Measurements from ENCODE around the gene MVK.

The MVK gene

DNA sequence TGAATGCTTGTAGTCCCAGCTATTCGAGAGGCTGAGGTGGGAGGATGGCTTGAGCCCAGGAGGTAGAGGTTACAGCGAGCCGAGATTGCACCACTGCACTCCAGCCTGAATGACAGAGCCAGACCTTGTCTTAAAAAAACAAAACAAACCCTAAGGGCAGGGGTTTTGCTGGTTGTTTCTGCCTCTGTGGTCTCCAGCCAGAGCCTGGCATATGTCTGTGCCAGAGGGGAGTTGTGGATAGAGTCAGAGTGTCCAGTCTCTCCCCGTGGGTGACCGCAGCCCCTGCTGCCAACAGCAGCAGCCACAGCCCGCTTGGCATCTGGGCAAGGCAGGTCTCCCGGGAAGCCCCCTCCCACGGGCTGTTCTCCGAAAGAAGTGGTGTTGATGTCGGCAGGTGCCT lies 37.6 kb downstream of the MVK start:
- DNase-seq, result no peak

DNA sequence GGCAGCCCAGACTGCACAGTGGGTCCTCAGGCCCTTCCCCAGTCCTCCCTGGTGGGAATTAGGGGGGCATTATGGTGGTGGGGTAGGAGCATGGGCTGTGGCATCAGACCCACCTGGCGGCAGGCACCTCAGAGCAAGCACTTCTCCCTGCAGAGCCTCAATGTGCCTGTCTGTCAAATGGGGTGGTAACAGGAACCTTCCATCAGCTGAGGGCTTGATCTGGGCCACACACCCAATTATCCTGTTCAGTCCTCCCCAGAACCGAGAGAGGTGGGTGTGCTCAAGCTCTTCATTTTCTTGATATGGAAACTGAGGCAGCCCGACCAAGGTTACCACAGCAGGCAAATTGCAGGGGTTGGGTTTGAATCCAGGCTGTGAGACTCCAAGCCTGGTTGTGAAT lies 38.4 kb downstream of the MVK start:
- DNase-seq, result no peak

DNA sequence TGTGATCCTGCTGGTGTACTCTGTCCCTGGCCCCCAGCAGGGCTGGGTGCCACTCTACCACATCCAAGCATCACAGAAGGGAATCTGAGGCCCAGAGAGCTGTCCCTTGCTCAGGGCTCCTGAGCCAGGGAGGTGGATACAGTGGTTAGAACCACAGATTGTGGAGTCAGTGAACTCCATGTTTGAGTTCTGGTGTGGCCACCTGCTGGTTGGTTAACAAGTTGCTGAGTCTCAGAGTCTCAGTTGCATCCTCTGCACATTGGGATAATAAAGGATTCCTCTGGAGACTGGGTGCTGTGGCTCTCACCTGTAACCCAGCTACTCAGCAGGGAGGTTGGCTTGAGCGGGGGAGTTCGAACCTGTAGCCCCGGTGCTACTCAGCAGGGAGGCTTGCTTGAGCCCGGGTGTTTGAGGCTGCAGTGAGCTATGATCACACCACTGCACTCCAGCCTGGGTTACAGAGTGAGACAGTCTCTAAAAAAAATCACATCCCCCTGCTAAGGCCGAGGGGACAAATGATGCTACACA lies 39.4 kb downstream of the MVK start:
- no peak for DNase-seq

DNA sequence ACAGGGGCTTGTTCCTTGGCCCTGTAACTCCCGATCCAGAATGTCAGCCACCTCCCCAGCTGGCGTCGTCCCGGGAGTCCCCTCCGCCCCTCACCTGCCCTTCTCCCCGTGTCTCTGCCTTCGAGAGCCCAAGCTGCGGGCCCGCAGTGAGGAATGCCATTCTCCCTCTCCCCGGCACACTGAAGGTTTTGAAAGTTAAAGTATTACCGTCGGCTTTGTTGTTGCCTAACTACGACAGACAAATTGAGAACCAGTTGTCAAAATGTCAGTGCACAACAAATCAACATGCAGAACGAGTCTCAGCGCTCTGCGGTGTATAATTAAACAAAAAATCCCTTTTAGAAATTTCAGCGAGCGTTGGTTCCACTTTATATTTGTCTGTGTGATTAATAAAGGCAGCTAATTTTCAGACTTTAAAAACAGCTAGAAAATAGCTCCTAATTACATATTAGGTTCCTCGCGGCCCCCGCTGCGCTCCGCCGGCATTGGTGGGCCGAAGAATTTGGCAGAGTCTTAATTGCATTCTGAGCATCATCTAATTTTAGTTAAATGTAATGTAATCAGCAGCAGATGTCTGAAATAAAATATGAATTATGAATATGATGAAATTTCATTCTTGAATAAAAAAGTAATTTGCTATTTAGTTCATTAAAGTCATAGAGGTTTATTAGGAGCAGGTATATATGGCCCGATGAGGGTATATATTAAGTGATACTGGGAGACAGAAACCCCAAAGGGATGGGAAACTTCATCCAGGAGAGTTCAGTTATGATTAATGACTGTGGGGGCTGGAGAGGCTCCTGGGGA lies 40.3 kb downstream of the MVK start:
- no peak for DNase-seq

DNA sequence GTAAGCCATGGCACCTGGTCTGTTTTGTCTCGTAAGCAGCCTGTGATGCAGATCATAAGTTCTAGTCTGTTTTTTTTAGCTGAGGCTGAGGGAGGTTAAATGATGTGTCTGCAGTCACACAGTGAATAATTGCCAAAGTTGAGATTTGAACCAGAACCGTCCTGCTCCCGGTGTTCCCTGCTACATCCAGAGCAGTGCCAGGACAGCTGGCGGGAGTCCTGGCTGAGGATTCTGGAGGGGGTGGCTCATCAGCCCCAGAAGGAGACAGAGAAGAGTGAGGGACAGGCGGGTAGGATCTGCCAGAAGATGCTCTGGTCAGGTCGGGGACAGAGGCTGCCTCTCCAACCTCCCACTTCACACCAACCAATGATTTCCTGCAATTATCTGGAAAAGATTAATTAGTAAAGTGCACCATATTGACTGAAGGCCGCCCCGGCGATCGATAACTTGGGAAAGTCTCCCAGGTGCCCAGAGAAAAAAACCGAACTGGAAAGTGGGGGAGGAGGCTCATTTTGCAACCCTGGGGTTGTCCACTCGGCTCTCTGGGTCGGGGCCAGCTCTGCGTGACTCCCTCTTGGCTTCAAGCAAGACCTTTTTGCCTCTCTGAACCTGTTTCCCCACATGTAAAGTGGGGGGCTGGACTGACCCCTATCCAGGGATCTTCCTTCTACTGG lies 42.1 kb downstream of the MVK start:
- DNase-seq, result no peak

DNA sequence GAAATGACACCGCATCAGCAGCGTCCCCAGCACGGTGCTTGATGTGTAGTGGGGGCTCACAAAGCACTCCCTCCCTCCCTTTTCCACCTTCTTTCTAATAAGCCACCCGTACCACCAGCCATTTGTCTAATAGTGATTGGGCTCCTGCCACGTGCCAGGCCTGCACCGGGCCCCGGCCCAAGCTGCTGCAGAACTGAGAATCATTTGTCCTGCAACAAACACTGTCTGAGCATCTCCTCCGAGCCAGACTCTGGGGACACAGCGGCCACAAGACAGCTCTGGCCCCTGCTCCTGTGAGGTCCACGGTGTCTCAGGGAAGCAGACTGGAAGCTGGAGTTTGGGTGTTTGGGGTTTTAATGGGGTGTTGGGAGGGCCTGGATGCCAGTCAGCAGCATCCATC lies 43.9 kb downstream of the MVK start:
- no peak for DNase-seq

DNA sequence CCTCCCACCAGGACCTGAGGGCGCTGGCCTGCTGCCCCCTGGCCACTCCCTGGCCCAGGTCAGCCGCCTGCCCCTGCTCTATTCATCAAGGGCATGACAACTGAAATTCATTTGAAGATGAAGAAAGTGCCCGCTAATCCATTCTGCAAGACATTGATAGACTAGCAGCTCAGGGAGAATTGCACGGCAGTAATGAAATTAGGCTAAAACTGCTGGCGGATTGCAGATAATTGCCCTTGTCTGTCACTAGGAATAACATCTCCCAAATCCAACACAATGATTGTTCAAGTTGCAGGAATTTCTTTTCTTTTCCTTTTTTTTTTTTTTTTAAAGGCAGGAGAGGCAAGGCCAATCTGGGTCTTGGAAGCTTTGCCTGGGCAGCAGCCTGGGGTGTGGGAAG lies 44.5 kb downstream of the MVK start:
- DNase-seq, result no peak

DNA sequence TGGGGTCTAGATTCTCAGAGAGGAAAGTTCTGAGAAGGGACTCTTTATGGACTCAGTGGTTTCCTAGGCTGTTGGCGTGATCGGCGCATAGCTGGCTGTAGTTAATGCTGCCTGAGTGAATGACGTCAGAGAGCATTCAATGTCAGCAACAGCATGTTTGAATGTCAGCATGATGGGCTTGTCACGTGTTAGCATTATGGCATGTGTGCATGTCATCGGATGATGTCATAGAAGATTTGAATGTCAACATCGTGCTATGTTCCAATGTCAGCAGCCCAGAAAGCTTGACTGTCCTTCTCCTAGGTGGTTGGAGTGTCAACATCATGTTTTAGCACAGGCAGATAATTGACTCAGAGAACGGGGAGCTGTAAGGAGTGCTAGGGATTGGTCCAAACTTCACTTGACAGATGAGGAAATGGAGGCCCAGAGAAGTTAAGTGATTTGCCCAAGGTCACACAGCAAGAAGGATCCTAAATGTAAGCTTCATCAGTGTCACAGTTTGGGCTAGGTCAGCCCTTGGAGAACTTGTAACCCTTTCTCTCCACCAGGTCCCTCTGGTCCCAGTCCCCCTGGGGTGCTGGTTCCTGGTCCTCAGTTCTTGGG lies 45.5 kb downstream of the MVK start:
- no peak for DNase-seq

DNA sequence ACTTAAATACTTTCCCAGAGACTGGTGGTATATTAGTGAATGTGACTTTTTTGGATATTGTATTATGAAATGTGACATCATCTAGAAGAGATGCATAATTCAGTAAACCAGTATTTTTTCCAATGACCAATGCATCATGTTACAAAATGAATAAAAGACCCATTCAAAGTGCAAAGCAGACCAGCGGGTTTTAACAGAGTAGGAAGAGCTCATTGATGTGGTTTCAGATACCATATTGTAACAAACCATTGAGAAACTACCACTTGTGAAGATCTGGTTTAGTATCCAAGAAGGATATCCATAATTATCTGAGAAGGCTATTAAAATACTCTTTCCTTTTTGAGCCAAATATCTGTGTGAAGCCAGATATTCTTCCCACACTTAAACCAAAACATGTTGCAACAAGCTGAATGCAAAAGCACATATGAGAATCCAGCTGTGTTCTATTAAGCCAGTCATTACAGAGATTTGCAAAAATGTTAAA lies 47.7 kb downstream of the MVK start:
- no peak for DNase-seq

DNA sequence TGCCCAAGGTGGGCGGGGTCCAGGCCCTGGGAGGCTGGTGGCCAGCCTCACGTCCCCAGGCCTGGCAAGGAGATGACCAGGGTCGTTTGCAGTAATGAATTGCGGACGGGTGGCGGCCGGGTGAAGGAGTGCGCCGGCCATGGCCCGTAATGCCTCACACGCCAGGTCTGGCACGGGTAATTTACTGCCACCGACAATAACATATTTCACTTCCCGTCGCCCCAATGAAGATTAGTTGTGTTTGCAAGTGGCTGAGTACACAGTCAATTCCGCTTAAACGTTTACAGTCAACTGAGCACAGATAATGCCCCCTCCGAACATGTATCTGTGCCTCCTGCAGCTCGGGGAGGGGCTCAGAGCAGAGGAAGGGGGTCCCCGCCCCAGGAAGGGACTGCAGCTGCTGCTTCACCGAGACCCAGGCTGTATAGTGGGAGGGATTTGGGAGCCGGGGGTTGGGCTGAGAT lies 48.3 kb downstream of the MVK start:
- no peak for DNase-seq

DNA sequence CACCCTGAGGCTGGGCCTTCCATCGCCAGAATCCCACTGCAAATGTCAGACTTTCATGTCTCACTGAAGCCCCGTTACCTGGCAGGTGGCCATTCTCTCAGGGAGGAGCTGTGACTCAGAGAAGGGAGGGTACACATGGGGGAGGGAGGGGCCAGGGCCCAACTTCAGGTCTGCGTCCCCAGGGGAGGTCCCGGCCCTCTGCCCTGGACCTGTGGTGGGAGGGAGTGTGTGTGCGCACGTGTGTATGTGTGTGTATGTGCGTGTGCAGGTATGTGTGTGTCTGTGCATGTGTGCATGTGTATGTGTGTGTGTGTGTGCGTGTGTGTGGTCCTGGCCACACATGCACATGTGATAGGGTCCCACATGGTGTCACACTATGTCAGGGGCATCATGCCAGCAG lies 50.9 kb downstream of the MVK start:
- DNase-seq, result no peak

DNA sequence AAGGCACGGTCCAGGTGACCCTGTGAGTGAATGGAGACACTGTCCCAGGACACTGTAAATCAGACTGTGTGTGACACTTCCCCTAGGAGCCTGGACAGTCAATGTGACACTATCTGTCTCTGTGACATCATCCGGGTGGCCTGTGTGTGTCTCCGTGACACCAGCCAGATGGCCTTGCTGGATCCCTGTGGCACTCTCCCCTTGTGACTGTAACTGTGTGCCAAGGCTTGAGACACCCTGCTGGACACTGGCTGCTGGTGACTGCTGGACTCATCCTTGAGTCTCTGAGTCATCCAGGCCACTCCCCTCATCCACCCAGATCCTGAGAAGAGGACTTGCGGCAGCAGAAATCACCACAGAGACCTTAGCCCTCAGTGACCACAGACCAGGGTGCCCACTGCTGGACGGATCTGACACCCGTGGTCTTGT lies 51.6 kb downstream of the MVK start:
- DNase-seq, result no peak

DNA sequence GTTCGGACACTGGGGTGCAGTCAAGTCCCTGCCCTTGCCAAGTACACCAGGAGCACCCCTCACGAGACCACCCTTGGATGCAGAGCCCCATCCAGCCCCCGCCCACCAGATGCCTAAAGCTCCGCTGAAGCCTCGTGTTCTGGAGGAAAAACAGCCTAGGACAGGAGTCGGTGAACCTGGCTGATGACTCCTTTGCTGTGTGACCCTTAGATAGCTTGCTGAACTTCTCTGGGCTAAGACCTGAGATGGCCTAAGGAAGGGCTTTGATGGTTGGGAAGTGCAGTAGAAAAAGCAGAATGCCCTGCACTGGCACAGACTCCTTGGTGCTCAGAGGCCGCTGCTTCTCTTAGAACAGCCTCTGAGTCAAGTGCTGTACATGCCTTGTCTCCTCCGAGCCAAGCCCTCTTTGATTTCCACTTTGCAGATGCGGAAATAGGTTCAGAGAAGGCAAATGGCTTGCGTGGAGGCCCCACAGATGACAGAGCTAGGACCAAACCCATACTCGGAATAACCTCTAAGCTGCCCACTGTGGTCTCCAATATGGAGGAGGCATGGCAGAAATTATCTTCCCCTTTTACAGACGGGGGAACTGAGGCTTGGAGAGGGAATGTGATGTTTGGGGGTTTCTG lies 52.3 kb downstream of the MVK start:
- DNase-seq, result no peak

DNA sequence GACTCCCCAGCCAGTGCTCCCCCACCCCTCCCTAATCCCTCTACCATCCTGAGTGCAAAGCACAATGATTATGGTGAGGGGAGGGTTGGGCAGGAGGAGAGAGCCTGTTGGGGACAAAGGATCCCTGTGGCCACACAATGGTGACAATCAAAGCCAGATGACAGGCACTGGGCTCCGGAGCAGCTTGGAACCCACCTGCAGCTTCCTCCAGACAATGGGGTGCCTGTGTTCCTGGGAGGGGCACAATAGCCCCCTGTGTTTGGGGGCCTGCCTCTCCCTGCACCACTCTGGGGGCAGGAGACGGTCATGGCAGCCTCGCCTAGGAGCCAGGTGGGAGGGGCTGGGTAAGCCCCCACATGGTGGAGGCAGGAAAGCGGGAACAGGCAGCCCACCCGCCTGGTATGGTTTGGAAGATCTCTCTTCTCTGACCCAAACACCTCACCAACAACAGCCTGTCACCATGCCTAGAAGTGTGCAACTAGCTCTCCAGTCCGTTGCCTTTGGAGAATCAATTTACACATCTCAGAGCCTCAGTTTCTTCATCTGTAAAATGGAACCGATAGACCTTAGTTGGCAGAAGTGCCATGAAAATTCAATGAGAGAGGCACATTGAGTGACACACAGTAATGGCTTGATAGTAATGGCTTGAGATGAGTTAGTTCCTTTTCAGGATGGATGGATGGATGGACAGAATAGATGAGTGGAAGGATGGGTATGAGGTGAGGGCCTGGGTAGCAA lies 53.0 kb downstream of the MVK start:
- no peak for DNase-seq

DNA sequence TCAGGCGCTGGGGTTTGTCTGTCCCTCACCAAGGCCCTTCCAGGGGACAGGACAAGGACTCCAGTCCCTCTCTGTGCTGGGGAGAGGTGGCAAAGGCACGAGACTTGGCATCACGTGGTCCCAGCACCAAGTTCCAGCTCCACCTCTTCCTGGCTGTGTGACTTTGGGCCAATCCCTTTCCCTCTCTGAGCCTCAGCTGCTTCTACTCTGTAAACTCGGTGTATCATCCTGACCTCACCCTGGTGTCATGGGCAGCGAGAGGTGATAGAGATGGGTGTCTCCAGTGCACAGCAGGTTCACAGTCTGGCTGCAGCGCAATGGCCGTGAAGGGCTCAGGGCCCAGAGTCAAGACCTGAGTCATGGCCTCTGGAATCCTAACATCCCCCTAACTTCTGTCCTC lies 54.0 kb downstream of the MVK start:
- no peak for DNase-seq

DNA sequence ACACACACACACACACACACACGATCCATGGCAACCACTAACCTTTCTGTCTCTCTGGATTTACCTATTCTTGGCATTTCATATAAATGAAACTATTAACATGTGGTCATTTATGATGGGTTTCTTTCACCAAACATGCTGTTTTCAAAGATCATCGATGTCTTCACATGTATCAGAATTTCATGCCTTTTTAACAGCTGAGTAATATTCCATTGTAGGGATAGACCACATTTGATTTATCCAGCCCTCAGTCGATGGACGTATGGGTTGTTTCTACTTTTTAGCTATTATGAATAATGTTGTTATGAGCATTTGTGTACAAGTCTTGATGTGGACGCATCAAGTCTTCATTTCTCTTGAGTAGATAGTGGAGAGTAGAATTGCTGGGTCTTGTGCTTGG lies 56.5 kb downstream of the MVK start:
- no peak for DNase-seq

DNA sequence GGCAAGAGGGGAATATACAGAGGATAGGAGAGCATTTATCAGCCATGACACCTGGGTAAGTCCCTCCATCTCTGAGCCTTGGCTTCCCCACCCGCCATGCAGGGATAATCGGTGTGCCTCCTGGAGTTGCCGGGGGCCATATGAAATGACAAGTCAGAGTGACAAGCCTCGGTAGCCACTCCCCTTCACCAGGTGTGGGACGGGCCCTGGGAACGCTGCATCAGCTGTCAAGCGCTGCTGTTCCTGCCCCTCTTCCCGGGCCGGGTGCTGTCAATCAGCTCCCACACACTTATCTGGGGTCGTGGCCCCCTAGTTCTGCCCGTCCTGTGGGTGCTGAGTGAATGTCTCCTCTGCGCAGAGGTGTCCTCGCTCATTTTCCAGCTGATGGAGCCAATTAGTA lies 57.2 kb downstream of the MVK start:
- DNase-seq, result no peak

DNA sequence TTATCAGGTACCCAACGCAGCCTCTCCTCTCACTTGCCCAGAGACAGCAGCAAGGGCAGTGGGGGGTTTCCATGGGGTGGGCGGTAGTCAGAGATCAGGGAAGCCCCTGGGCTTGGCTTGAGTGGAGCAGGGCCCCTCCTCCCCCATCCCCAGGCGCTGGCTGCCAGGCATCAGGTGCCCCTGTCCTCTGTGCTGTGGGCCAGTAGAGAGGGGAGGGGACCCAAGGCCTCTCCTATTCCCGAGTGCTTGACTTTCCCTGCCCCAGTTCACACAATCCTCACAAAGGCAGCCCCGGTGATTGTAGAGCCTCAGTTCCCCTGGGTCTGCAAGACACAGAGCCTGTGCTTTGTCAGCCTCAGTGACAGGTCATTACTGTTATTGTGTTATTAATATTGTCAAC lies 57.7 kb downstream of the MVK start:
- DNase-seq, result no peak

DNA sequence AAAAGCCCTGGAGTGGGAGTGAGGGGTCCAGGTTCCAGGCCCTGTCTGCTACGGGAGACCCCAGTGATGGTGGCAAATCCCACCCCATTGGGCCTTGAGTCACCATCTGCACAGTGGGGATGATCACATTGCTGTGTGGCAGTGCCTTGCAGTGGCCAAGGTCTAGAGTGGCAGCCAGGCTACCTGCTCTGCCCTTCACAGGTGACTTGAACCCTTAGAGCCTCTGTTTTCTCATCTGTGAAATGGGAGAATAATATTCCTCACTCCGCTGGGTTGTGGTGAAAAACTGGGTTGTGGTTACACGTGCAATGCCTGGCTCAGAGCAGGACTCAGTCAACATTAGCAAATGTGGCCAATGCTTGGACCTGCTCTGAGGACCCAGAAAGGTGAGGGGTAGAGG lies 58.2 kb downstream of the MVK start:
- no peak for DNase-seq

DNA sequence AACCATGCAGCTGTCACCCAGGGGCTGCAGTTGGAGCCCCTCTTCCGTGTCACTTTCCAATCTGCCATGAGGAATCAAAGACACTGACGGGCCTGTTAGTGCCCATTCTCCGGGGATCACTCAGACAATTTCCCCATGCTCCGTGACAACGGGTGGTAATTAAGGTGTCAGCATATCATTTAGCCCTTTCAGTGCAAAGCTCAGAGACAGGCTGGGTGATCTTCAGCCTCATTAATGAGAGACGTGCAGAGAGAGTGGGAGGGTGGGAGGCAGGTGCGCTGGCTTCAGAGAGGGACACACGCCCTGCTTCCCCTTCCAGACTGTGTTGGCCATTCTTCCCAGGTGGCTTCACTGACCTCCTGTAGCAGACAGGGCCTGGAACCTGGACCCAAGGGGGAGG lies 58.7 kb downstream of the MVK start:
- DNase-seq, result no peak

DNA sequence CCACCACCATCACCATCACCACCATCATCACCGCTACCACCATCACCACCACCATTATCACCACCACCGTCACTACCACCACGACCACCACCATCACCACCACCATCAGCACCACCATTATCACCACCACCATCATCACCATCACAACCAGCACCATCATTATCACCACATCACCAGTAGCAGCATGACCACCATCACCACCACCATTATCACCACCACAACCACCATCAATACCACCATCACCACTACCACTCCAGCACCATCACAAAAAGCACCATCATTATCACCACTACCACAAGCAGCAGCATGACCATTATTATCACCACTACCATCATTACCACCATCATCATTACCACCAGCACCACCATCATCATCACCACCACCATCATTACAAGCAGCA lies 62.1 kb downstream of the MVK start:
- no peak for DNase-seq

DNA sequence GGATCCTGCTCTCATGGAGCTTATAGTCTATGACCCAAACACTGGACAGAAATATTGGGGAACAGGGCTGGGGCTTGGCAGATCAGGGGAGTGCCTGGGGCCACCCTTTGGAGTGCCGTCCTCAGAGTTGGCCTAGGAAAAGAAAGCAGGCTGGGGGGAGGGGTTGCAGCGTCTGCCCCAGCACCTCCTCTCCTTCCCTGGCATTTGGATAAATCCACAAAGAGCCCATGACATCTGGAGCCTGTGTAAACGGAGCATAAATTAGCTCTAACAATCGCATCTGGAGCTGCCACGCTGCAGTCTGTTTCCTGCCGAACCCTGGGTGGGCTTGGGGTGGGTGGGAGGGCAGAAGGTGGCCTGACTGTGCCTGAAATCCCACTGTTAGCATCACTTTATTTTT lies 63.8 kb downstream of the MVK start:
- no peak for DNase-seq

DNA sequence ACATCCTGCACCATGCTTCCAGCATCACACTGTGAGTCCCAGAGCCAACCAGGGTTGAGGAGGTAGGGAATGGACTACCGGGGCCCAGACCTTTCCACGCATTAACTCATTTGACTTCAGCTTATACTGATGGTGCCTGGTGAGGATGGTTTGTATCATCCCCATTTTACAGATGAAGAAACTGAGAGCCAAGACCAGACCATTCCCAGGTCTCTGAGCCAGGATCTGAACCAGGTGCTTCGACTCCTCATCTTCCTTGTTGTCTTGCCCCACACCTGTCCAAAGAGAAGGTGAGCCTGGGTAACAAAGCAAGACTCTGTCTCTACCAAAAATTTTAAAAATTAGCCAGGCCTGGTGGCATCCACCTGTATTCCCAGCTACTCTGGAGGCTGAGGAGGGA lies 64.4 kb downstream of the MVK start:
- DNase-seq, result no peak
